IgD-negative memory B cell (primary cell): ENCODE data around the gene PCBP2. TPM values are rescaled to one million over a fixed set of nuclear protein-coding genes. Genes with fewer than 3 reads are reported as not detected.

Source experiments
- H3K27ac Mint-ChIP-seq, 3 donors: one replicate each; pipeline ENCODE4 v1.8.0; 2020 to 2022; ENCODE audit warnings: mild to moderate bottlenecking in 3 of 3, mixed read lengths in 3 of 3, moderate library complexity in 1 of 3
- H3K27me3 Mint-ChIP-seq: one replicate; pipeline ENCODE4 v1.8.0; 2021; ENCODE audit warnings: mixed read lengths
- H3K36me3 Mint-ChIP-seq: one replicate; pipeline ENCODE4 v1.8.0; 2020; ENCODE audit warnings: mild to moderate bottlenecking, mixed read lengths
- H3K4me1 Mint-ChIP-seq, 3 donors: one replicate each; pipeline ENCODE4 v1.8.0; 2020 to 2022; ENCODE audit warnings: mixed read lengths in 3 of 3, mild to moderate bottlenecking in 1 of 3
- H3K4me3 Mint-ChIP-seq, 4 donors: one replicate each; pipeline ENCODE4 v1.8.0; 2020 to 2022; ENCODE audit warnings: mild to moderate bottlenecking in 4 of 4, mixed read lengths in 4 of 4, moderate library complexity in 3 of 4
- H3K9me3 Mint-ChIP-seq, 3 donors: one replicate each; pipeline ENCODE4 v1.8.0; 2020 to 2021; ENCODE audit warnings: mixed read lengths in 3 of 3, mild to moderate bottlenecking in 1 of 3
- polyA plus RNA-seq: library from polyadenylated mRNA; unstranded; fragments of 300-500 nt; fragmentation: Illumina TruSeq; gene quantifications from one replicate; pipeline ENCODE4 v1.2.3, GENCODE V29; 2021

Gene PCBP2
- polyA plus RNA-seq, 1 donor from 2014 or later = 111 TPM

DNA sequence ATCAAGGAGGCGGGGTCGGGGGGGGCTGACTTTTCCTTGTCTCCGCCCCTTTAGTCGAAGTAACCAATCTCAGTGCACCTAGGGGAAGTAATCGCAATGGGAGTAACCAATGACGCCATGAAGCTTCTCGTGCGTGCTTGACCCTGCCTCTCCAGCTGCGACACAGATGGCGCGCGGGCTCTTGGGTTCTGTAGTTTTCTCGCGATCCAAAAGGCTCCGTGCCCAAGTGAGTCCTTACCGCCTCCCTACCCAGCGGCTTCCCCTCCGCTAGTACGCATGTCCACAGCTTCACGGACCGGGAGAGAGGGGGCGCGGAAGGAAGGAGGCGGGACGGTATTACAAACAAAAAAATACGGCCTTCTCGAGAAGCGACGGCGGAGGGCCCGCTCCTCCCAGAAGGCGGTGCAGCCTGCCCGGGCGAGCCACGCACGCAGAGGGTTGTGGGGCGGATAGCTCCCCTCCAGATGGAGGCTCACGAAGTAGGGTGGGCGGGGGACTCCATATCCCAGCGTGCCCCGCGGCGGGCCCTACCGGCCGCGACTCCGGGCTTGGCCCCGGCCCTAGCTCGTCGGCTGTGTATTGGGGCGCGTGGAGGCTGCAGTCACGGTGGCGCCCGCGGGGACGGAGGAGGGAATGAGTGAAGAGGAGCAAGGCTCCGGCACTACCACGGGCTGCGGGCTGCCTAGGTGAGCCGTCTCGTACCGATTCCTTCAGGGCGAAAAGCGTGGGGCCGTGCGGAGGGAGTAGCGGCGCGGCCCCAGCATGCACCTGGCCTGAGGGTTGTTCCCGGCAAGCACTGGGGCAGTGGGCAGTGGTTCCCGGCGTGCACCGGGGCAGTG is 49.1 kb downstream of the PCBP2 start, which contains the start of gene TARBP2:
Gene TARBP2, plus strand, starts transcription at position 508 of the 839 bp plus-strand sequence. Its CDS starts 126 bp downstream, at position 634.
- H3K9me3 Mint-ChIP-seq = no peaks in the 10 kb centered on the region
- no peaks in the 10 kb centered on the region for H3K27me3 Mint-ChIP-seq
- no peaks in the 10 kb centered on the region for H3K36me3 Mint-ChIP-seq
- peaks cover 5 to 18% (median 18%) of the 10 kb centered on the region in 3 donors for H3K4me1 Mint-ChIP-seq
- H3K4me3 Mint-ChIP-seq = peak within 1 kb of the TSS; percentile 91 to 99 (median 94)
- H3K27ac Mint-ChIP-seq = peak within 1 kb of the TSS; percentile 95 to 99 (median 98)

DNA sequence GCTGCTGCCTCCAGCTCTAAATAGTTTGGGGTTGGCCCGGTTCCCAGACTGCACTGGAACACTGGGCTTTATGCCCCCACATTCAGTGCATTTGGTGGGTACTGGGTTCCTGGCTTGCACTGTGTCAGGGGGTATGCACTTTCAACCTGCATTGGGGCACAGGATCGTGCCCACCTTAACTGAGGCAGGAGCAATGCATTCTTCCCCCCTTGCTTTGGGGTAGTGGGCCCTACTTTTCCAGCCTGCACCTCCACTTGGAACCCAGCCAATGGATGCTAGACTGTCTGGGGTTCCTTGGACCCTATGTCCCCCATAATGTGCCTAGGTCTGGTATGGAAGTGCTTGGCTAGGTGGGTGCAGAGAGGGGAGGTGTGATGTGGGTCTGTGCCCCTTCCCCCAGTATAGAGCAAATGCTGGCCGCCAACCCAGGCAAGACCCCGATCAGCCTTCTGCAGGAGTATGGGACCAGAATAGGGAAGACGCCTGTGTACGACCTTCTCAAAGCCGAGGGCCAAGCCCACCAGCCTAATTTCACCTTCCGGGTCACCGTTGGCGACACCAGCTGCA is 49.8 kb downstream of the PCBP2 start:
- H3K27ac Mint-ChIP-seq = peak overlapping the region; percentile 95 to 99 (median 98)
- peaks cover 5 to 18% (median 18%) of the 10 kb centered on the region in 3 donors for H3K4me1 Mint-ChIP-seq
- H3K36me3 Mint-ChIP-seq = no peaks in the 10 kb centered on the region
- no peaks in the 10 kb centered on the region for H3K27me3 Mint-ChIP-seq
- no peaks in the 10 kb centered on the region for H3K9me3 Mint-ChIP-seq
- H3K4me3 Mint-ChIP-seq = peak overlapping the region; percentile 91 to 99 (median 94)

DNA sequence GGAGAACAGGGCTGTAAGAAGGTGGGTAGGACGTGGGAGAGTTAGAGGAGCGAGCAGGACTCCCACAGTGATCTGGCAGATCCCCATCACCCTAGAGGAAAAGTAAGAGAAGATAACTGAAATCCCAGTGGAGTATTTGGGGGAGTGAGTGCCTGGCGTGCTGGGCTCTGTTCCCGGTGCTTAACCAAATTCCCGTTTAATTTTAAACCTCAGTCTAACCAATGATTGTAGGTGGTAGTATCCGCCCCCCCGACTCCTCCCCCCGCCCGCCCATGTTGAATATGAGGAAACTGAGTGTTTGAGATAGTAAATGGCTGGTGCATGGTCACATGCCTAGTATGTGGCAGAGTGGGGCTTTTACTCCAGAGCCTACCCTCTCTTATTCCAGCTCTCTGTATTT is 50.4 kb downstream of the PCBP2 start:
- peak overlapping the region; percentile 38 to 92 (median 80) for H3K4me3 Mint-ChIP-seq
- H3K9me3 Mint-ChIP-seq = no peaks in the 10 kb centered on the region
- peak overlapping the region in 1 of 3 donors; percentile 98 for H3K27ac Mint-ChIP-seq
- no peaks in the 10 kb centered on the region for H3K27me3 Mint-ChIP-seq
- H3K4me1 Mint-ChIP-seq = peaks cover 5 to 18% (median 18%) of the 10 kb centered on the region in 3 donors
- H3K36me3 Mint-ChIP-seq = no peaks in the 10 kb centered on the region

DNA sequence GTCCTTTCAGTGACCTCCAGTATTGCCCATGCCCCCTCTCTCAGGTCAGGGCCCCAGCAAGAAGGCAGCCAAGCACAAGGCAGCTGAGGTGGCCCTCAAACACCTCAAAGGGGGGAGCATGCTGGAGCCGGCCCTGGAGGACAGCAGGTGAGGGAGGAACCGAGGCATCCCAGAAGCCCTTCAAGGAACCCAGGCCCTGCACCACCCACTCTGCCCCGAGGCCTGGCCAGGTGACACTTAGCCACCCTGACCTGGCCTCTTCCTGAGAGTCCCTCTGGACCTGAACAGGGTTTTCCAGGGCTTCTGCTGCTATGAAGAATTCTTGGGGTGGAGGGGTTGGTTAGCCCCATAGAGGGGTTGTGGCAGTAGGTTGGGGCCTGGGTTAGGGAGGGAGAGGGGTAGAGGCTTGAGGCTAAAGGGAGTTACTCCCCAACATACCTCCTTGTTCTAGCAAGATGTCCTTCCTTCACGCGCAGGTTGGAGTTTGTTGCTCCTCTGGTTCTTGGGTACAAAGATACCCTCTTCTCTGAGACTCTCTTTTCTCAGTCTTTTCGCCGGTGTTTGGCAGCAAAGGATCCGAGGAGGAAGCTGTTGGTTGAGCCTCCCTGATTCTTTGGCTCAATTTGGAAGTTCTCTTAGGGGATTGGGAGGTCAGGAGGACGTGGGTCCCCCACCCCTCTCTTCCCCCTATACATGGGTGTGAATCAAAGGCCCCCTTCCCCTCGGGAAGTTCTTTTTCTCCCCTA is 51.3 kb downstream of the PCBP2 start:
- H3K27ac Mint-ChIP-seq = peak overlapping the region in 1 of 3 donors; percentile 38
- H3K9me3 Mint-ChIP-seq = no peaks in the 10 kb centered on the region
- H3K4me3 Mint-ChIP-seq = peak overlapping the region in 3 of 4 donors; percentile 57 to 73 (median 72)
- peaks cover 0 to 21% (median 18%) of the 10 kb centered on the region in 3 donors for H3K4me1 Mint-ChIP-seq
- H3K36me3 Mint-ChIP-seq = no peaks in the 10 kb centered on the region
- H3K27me3 Mint-ChIP-seq = no peaks in the 10 kb centered on the region

DNA sequence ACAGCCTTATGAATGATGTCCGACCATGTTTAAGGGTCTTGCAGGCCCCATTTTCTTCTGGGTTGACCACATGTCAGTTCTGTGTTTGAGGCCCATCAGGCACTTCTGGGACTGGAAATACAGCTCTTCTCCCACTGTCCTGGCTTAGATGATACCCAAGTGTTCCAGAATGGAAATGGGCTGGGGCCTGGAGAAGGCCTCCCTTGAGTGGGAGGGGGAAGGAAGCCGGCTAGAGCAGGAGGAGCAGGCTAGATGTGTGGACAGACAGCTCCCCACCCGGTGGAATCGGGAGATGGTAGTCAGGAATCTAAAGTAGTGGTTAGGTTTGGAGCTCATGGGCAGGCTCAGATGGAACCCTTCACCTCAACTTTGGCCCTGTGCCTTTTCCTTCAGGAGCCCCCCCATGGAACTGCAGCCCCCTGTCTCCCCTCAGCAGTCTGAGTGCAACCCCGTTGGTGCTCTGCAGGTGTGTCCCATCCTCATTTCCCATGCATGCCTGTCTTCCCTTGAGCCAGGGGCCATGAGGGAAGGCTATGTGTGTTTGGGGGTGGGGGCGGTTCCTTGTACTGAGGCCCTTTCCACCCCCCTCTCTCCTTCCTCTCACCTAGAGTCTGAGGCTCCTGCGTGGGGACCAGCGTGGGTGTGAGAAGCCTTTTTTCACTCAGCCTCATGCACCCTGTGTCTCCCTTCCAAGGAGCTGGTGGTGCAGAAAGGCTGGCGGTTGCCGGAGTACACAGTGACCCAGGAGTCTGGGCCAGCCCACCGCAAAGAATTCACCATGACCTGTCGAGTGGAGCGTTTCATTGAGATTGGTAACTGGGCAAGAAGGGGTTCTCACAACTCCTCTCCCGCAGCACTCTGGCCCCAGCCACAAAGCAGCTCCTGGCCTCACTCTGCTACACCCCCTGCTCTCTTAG is 52.4 kb downstream of the PCBP2 start:
- peak overlapping the region in 1 of 3 donors; percentile 85 for H3K27ac Mint-ChIP-seq
- H3K4me3 Mint-ChIP-seq = peak overlapping the region in 2 of 4 donors; percentile 44 to 73
- H3K9me3 Mint-ChIP-seq = no peaks in the 10 kb centered on the region
- no peaks in the 10 kb centered on the region for H3K27me3 Mint-ChIP-seq
- peaks cover 5 to 20% (median 13%) of the 10 kb centered on the region in 3 donors for H3K4me1 Mint-ChIP-seq
- H3K36me3 Mint-ChIP-seq = no peaks in the 10 kb centered on the region

DNA sequence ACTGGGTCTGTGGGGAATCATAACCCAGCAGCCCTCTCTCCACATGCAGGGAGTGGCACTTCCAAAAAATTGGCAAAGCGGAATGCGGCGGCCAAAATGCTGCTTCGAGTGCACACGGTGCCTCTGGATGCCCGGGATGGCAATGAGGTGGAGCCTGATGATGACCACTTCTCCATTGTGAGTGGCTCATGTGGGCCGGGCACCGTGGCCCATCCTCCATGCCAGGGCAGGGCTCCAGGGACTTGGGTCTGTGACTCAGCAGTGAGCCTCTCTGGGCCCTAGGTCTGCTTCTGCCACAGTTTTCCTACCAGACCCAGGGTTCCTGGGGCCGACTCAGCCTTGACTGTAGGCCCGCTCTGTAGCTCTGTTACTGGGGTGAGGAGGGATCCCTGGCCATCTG is 53.2 kb downstream of the PCBP2 start:
- Mint-ChIP-seq H3K27me3 (no peaks in the 10 kb centered on the region), H3K9me3 (no peaks in the 10 kb centered on the region), H3K36me3 (no peaks in the 10 kb centered on the region), H3K4me3 (peak overlapping the region in 1 of 4 donors; percentile 69), H3K4me1 (peaks cover 5 to 15% (median 8%) of the 10 kb centered on the region in 3 donors), H3K27ac (peak overlapping the region in 2 of 3 donors; percentile 85 to 87)

DNA sequence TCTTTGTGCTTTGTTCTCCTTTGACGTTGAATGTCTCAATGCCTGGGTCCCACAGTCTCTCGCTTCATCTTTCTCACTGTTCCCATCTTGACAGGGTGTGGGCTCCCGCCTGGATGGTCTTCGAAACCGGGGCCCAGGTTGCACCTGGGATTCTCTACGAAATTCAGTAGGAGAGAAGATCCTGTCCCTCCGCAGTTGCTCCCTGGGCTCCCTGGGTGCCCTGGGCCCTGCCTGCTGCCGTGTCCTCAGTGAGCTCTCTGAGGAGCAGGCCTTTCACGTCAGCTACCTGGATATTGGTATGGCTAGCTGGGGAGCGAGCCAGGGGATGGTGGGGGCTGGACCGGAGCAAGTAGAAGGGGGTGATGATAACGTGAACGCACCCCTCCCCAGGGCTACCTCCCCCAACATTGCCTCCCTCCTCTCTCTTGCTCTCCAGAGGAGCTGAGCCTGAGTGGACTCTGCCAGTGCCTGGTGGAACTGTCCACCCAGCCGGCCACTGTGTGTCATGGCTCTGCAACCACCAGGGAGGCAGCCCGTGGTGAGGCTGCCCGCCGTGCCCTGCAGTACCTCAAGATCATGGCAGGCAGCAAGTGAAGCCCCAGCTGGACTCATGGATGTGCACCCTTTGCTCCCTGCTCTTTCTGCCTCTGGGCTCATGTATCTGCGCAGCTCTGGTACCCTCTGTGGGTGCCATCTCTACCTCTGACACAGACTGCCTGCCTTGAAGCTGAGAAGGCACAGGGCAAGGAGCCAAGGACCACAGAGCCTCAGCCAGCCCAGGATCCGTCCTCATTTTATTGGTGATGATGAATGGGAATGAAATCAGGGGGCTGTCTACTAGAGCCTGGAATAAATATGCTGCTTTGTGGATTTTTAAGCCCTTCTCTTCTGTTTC is 53.9 kb downstream of the PCBP2 start:
- H3K27me3 Mint-ChIP-seq = no peaks in the 10 kb centered on the region
- peaks cover 5 to 12% (median 8%) of the 10 kb centered on the region in 3 donors for H3K4me1 Mint-ChIP-seq
- H3K36me3 Mint-ChIP-seq = no peaks in the 10 kb centered on the region
- H3K4me3 Mint-ChIP-seq = no peak overlapping the region
- H3K27ac Mint-ChIP-seq = peak overlapping the region in 1 of 3 donors; percentile 87
- no peaks in the 10 kb centered on the region for H3K9me3 Mint-ChIP-seq

DNA sequence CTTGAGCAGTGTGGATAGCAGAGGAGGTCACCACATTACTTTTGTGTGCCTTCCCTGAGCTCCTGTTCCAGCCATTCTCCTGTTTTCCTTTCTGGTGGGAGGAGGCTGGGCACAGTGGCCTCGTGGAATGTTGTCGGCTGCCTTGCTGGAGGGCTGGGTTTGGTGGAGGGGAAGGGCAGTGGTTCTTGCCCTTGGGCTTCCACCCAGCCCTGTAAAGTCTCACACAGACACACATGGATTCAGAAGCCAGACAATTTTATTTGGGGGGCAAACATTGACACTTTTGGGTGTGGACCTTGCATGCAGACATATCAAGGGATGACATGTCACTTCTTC is 54.5 kb downstream of the PCBP2 start:
- H3K9me3 Mint-ChIP-seq = no peaks in the 10 kb centered on the region
- peaks cover 5 to 12% (median 8%) of the 10 kb centered on the region in 3 donors for H3K4me1 Mint-ChIP-seq
- no peak overlapping the region for H3K27ac Mint-ChIP-seq
- H3K36me3 Mint-ChIP-seq = no peaks in the 10 kb centered on the region
- no peak overlapping the region for H3K4me3 Mint-ChIP-seq
- no peaks in the 10 kb centered on the region for H3K27me3 Mint-ChIP-seq

DNA sequence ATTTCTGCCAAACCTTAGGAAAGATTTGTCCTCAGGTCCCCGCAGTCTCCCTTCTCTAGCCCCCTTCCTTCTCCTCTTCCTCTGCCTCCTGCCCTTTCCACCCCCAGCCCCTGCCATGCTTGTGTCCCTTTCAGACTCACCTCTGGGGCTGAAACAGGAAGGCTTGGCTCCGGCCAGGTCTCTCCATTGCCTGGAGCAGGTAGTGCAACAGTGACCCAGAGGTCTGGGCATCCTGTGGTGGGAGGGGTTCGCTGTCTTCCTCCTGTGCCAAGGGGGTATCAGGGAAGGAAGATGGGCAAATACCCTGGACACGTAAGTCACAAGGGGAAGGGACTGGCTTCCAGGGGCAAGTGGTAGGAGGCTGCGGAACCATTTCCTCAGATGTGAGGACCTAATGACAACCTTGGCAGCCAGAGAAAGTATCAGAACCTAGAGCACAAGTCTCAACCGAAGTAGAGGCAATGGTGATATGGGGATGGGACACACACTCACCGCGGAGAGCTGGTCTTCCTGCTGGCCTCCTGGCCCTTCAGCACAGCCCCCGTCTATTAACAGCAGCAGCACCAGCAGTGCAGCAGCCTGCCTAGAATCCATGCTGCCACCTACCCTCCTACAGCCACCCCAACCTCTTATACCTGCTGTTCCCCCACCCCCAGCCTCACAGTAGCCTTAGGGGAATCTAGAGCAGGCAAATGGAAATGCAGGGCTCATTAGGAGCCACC is 55.1 kb downstream of the PCBP2 start, which contains the start of gene NPFF:
Gene NPFF, minus strand, starts transcription at position 604 of the 722 bp plus-strand sequence. Its CDS starts 10 bp downstream, at position 594.
- H3K27me3 Mint-ChIP-seq = no peaks in the 10 kb centered on the region
- peak within 1 kb of the TSS in 1 of 4 donors; percentile 45 for H3K4me3 Mint-ChIP-seq
- peak within 1 kb of the TSS in 2 of 3 donors; percentile 43 to 47 for H3K27ac Mint-ChIP-seq
- H3K9me3 Mint-ChIP-seq = no peaks in the 10 kb centered on the region
- H3K4me1 Mint-ChIP-seq = peaks cover 5 to 9% (median 6%) of the 10 kb centered on the region in 3 donors
- no peaks in the 10 kb centered on the region for H3K36me3 Mint-ChIP-seq

DNA sequence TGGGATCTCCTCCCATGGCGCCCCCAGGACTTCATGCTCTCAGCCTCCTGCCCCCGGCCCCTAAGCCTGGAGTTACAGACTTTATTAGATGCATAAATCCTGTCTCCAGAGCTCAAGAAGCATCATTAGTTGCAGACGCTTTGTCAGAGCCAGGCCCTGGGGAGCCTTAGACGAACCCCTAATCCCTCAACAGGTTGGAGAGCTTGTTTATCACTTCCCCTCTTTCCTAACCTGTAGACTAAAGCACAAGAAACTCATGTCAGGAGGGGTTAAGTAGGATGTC is 55.6 kb downstream of the PCBP2 start:
- peak overlapping the region in 1 of 3 donors; percentile 47 for H3K27ac Mint-ChIP-seq
- no peak overlapping the region for H3K4me3 Mint-ChIP-seq
- no peaks in the 10 kb centered on the region for H3K9me3 Mint-ChIP-seq
- peaks cover 4 to 7% (median 5%) of the 10 kb centered on the region in 3 donors for H3K4me1 Mint-ChIP-seq
- H3K27me3 Mint-ChIP-seq = no peaks in the 10 kb centered on the region
- H3K36me3 Mint-ChIP-seq = no peaks in the 10 kb centered on the region

DNA sequence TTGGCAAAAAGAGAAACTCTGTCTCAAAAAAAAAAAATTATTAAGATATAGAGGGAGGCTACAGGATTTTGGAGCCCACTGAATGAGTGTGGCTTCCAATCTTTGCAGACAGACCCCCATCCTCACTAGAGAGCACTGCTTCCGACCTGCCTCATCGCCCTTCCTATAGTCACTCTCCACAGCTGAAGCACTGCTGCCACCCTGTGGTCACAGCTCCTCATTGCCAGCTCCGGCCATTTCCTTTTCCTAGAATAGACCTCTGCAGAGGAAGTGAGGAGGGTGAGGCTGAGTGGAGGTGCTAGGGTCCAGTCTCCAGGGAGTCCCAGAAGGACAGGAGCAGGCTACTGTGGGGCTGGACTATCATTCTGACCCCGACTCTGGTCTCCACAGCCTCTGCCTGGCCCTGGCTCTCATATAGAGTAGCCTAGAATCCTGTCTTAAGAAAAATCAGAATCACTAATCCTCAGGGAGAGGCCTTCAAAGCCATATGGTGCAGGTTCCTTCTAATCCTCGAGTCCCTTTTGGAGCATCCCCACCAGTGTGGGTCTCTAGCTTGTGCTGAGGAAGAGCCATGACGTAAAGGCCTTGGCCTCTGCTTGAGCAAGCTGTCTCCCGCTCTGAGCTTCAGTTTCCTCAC is 56.8 kb downstream of the PCBP2 start:
- Mint-ChIP-seq H3K9me3 (no peaks in the 10 kb centered on the region), H3K4me1 (peaks cover 4 to 7% (median 5%) of the 10 kb centered on the region in 3 donors)

DNA sequence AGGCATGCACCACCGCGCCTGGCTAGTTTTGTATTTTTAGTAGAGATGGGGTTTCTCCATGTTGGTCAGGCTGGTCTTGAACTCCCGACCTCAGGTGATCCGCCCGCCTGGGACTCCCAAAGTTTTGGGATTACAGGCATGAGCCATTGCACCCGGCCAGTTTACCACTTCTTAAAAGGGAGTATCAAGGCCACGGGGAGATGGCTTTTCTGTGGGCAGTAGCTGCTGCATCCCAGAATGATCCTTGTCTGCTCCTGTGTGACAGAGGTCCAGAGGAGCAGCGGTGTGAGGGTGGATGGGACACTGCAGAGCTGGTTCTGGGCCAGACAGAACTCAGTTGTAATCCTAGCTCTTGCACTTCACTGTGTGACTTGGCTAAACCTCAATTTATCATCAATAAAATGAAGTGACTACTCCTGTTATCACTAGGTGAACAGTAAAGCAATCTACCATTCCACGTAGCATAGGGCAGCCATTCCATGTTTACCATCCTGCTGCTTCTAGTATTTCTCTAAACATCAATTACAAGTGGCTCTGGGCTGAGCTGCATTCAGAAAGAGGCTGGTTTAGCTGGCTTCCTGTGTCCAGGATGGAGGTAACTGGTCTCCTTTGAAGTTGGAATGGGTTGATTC is 58.4 kb downstream of the PCBP2 start:
- peak overlapping the region in 1 of 3 donors; percentile 81 for H3K27ac Mint-ChIP-seq
- H3K27me3 Mint-ChIP-seq = no peaks in the 10 kb centered on the region
- H3K36me3 Mint-ChIP-seq = peaks cover 2% of the 10 kb centered on the region
- peaks cover 4 to 7% (median 5%) of the 10 kb centered on the region in 3 donors for H3K4me1 Mint-ChIP-seq
- no peak overlapping the region for H3K4me3 Mint-ChIP-seq
- H3K9me3 Mint-ChIP-seq = no peaks in the 10 kb centered on the region

More for the DNA sequence above, 56.8 kb downstream of the PCBP2 start:
- no peaks in the 10 kb centered on the region for H3K27me3 Mint-ChIP-seq
- H3K27ac Mint-ChIP-seq = peak overlapping the region in 2 of 3 donors; percentile 32 to 43
- H3K4me3 Mint-ChIP-seq = peak overlapping the region in 1 of 4 donors; percentile 45
- peaks cover 2% of the 10 kb centered on the region for H3K36me3 Mint-ChIP-seq
